ENCODE measurements around the gene GBE1. TPM values are rescaled to one million over a fixed set of nuclear protein-coding genes. Genes with fewer than 3 reads are reported as not detected.
A peak's percentile ranks its signal among the peaks of the same experiment; 100 is the strongest.
"Not testable (repeated sequence)": the region's sequence is repeated elsewhere in the genome, so short reads cannot be mapped to it uniquely, and the experiment has no call there.

Gene GBE1
- polyA plus RNA-seq, 12 donors: 9.2 to 12.9 (median 10.4) TPM; not detected in 1

GRCh38 chr3:81758771-81759170 lies 2.7 kb downstream of the GBE1 start:
- DNase-seq: not testable (repeated sequence)

DNA sequence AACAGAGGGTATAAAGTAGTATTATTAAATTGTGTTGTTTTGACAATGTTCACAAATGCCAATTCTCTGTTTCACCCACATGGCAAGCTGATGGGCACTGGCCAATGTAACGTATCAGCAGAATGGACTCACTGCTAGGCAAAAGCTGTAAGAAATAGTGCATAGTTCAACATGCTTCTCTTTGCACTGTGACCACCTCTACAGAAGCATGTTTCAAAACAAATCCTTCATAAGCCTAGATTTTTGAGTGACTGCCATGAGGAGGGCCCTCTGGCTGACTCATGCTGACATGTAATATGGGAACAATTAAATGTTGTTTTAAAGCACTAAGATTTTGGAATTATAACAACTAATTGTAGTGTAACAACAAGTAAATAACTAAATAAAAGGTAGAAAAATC lies 3.2 kb downstream of the GBE1 start:
- DNase-seq: no peak

- DNase-seq: no peak
Measured at GRCh38 chr3:81753416-81754027, 7.9 kb downstream of the GBE1 start.

DNA sequence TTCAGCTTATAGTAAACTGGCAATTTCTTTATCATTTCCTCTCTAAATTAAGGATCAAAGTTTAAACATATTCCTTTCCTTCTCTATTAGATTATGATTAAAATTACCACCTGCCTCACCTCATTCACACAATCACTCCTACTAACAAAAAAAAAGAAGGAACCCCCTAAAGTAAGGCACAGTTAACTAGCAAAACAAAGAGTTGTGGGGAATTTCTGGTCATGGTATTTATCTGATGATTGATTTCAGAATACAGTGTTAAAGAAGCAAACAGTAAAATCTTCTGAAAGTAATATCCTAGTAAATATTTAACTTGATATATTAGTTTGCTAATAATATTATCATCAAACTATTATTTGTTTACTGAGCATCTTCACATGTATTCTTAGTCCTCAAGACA lies 8.8 kb downstream of the GBE1 start:
- DNase-seq: no peak

- no peak for DNase-seq
Measured at GRCh38 chr3:81749265-81749664, 12.2 kb downstream of the GBE1 start.

DNA sequence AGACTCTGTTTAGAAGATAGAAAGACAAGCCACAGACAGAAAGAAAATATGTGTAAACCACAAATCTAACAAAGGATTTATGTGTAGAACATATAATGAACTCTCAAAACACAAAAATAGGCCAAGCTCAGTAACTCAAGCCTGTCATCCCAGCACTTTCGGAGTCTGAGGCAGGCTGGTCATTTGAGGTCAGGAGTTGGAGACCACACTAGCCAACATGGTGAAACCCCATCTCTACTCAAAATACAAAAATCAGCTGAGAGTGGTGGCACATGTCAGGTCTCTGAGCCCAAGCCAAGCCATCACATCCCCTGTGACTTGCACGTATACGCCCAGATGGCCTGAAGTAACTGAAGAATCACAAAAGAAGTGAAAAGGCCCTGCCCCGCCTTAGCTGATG lies 14.2 kb downstream of the GBE1 start:
- not testable (repeated sequence) for DNase-seq

DNA sequence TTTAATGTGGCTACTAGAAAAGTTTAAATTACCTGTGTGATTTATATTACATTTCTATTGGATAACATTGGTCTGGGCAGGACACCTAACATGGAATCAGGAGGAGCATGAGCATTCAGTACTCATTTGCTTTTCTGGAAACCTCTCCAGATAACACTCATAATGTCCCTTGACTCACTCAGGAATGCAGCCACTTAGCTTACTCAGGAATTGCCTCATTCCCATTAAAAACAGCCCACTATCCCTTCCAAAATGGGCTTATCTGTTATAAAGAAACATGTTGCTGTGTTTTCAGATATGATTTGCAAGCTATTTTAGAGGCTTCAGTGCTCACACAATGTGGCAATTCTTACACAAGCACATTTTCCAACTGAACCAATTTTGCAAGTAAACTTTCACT lies 17.1 kb downstream of the GBE1 start:
- no peak for DNase-seq

GRCh38 chr3:81743096-81744025 lies 18.1 kb downstream of the GBE1 start:
- DNase-seq: peak; percentile 17

DNA sequence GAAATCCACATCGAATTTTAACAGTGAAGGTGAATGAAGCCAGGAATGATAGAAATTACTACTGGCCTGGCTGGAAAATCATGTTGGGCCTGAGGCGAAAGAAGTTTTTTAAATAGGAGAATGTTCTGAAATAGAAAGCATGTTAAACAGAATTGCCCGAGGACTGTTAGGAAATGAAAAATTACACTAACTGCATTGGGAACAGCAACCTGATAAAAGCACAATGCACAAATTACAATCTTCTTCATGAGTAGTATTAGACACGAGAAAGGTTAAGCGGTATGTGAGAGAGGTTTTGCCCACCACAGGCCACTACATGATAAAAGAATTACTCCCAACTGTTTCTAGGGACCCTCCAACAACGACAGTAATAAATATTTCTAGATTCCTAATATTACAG lies 18.9 kb downstream of the GBE1 start:
- DNase-seq: no peak

GRCh38 chr3:81741216-81741615 lies 20.2 kb downstream of the GBE1 start:
- no peak for DNase-seq

DNA sequence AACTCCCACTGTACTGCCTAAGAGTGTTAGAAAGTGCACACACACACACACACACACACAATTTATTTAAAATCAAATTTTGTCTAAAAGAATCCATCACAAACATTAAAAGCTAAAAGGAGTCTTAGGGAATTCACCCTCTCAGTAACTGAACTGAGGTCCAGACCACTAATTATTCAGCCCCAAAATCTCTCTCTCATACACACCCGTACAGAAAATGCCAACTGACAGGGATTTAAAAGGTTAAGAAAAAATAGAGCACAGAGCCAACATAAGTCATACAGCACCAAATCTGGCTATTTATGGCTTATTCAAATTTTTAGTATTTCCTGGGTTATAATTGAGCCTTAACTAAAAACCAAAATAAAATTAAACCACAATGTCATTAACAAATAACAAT lies 20.7 kb downstream of the GBE1 start:
- DNase-seq: no peak

GRCh38 chr3:81735334-81735733 lies 26.1 kb downstream of the GBE1 start:
- no peak for DNase-seq

- no peak for DNase-seq
Measured at GRCh38 chr3:81734742-81735141, 26.7 kb downstream of the GBE1 start.

DNA sequence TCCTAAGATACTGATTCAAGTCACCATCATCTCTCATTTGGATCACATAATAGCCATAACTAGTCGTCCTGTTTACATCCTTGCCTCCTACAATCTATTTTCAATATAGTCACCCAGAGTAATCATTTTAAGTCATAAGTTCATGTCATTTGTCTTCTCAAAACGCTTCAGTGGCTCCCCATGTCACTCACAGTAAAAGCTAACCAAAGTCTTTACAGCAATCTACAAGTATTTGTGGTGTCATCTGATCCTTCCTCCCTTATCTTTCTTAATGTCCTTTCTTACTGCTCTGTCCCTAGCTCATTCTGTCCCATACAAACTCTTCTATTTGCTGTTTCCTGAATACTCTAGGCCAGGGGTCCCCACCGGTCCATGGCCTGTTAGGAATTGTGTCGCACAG lies 28.8 kb downstream of the GBE1 start:
- no peak for DNase-seq

DNA sequence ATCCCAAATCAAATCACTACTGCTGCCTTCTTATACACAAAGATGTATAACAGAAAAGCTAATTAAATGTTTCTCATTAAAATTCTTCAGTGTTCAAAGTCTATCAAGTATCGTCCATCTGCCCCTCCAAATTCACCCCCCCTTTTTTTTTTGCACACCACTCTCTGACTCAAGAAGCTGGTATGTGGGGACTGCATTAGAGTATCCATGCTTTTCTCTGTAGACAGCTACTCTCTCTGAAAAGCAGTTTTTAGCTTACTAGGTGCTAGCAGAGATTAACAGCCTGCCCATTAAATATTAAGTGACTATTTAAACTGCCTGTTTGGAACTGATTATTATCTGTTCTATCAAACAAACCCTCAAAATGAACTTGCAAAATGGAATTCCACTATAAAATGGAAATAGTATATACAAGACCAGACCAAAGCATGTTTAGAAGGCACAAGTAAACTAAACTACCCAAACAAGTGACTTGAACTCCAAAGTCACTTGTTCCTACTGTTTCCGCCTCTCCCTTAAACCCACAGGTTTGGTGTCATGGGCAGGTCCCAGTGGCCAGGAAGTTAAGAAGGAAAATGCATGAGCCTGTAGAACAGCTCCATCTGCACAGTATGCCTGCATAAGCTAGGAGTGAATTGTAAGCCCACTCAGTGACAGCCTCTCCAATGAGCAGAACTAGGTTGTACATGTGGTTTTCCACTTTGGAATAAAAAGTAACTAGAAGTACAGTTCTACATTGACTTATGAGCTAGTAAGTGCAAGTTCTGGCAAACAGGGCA lies 32.5 kb downstream of the GBE1 start:
- no peak for DNase-seq

DNA sequence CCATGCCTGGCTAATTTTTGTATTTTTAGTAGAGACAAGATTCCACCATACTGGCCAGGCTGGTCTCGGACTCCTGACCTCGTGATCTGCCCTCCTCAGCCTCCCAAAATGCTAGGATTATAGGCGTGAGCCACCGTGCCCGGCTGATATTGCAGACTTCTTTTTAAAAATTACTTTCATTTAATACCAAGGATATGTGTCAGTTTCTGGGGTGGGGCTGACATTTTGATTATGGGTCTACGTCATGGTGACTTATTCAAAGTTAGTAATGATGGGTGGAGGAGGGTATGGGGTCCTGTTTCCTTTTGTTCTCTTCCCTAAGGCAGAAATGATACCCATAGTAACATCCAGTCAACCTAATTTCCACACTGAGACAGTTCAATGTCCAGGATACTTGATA lies 34.7 kb downstream of the GBE1 start:
- DNase-seq: no peak

DNA sequence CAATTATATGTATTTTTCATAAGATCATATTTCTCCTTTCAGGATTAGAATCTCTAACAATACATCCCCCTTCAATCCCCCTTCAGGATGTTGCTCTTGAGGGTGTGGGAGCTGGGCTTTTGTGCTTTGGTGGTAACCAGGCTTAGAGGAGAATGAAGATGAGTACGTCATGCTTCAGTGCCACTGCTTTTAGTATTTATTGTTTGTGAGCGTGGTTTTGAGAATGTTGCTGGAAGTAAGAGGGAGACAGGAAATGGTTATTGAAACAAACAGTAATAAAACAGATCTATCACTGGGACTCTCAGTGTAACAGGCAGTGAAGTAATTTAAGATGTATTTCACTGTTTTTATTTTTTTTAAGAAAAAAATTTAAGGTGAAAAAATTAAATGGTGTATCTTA lies 35.3 kb downstream of the GBE1 start:
- no peak for DNase-seq

DNA sequence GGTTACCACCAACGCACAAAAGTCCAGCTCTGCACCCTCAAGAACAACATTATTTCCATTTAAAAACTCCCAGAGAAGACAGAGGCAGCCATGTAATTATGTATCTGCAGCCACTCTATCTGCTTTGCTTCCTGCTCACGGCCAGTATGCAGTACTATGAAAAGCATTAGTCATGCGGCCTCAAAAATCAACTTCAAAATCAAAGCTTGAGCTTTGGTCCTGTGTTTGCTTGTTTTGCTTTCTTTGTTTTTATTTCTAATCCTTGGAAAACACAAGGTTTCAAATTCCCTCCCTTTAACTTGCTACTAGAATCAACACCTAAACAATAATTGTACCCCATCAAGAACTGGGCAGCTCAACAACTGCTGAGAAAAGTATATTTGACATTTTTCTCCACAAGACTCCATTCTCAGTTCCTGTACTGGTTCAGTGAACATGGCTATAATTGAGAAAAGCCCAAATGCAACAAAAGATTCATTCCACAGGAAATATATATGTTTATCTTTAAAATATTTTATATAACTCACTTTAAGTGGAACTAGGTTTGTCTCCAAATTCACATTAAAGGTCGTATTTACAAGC lies 37.6 kb downstream of the GBE1 start:
- no peak for DNase-seq

DNA sequence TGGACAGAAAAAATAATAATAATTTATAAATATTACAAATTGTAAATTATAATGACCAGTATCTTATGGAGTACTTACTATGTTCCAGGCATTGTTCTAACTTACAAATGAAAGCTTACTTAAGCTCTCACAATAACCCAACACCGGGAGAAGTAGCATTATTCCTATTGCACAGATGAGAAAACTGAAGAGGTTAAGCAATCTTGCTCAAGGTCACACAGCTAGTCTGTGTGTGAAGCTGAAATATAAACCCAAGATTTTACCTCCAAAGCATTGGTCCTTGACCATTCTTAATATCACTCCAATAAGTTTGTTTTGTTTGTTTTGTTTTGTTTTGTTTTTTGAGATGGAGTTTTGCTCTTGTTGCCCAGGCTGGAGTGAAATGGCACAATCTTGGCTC lies 43.1 kb downstream of the GBE1 start:
- no peak for DNase-seq

- DNase-seq: no peak
Measured at GRCh38 chr3:81716870-81717509, 44.5 kb downstream of the GBE1 start.

DNA sequence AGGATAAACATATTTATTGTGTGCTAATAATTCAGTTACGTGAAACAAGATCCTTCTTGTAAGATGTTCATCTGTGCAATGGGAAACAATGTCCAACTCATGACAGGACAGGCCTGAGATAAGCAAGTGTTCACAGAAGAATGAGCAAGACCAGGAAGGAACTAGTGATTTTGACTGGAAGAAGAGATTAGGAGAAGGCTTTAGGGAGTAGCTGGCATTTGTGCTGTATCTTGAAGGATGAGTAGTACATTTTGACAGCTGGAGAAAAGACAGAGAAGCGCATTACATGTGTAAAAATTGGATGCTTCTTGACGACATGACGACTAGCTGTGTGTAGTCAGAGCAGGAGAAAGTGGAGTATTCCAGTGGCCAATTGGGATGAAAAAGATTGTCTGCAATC lies 48.4 kb downstream of the GBE1 start:
- no peak for DNase-seq

GRCh38 chr3:81709606-81710005 lies 51.8 kb downstream of the GBE1 start:
- no peak for DNase-seq
